ENCODE data around the gene LRRC46. TPM values are rescaled to one million over a fixed set of nuclear protein-coding genes. Genes with fewer than 3 reads are reported as not detected.

Gene LRRC46
- polyA plus RNA-seq, 3 donors, result 0.12 to 0.65 (median 0.22) TPM

- H3K27ac Mint-ChIP-seq, result no peak overlapping the region
These were observed 53.6 kb downstream of the LRRC46 start for GRCh38 chr17:47884905-47885730.

More at GRCh38 chr17:47884905-47885730, 53.6 kb downstream of the LRRC46 start:
- no peak overlapping the region for H3K4me3 ChIP-seq (replicated peaks in 1 of 3; ENCODE audit: low read depth in 2 of 3, low read length in 3 of 3)
- H3K36me3 ChIP-seq (replicated peaks in 1 of 2; ENCODE audit: control insufficient read depth in 1 of 2, insufficient read depth in 2 of 2, low read length in 2 of 2), result no peaks in the 10 kb centered on the region
- peaks cover 12 to 15% of the 10 kb centered on the region in 2 donors for H3K4me1 ChIP-seq (ENCODE audit: control insufficient read depth in 1 of 2, insufficient read depth in 2 of 2, low read length in 2 of 2)
- H3K27ac ChIP-seq (ENCODE audit: low read depth in 1 of 2, low read length in 2 of 2), result no peak overlapping the region
- no peaks in the 10 kb centered on the region for H3K9me3 ChIP-seq (replicated peaks in 1 of 2; ENCODE audit: control insufficient read depth in 1 of 2, insufficient read depth in 1 of 2, low read length in 2 of 2)
- no peak for TF ChIP-seq CTCF (IDR thresholded peaks at IDR 0.05)
- intact Hi-C loops (cut with micrococcal nuclease), result no loop called here
- DNase-seq, result no peak
- WGBS (ENCODE audit: insufficient coverage), result 87% methylated on average over 6 of the region's 11 CpGs
- H3K9me3 Mint-ChIP-seq, result no peaks in the 10 kb centered on the region
- H3K4me3 Mint-ChIP-seq, result no peak overlapping the region
- no peaks in the 10 kb centered on the region for H4K20me1 ChIP-seq (ENCODE audit: insufficient read depth, low read length)
- no peaks in the 10 kb centered on the region for H3K36me3 Mint-ChIP-seq
- H3K27me3 ChIP-seq (ENCODE audit: control insufficient read depth in 2 of 2, insufficient read depth in 2 of 2, low read length in 2 of 2), result no peaks in the 10 kb centered on the region
- H3K79me2 ChIP-seq (ENCODE audit: insufficient read depth, low read length), result no peaks in the 10 kb centered on the region
- H3K27me3 Mint-ChIP-seq (ENCODE audit: low read depth in 3 of 3), result peaks cover under 1 to 14% (median 7%) of the 10 kb centered on the region in 3 donors
- H2AFZ ChIP-seq (ENCODE audit: insufficient read depth, low read depth, low read length, poor library complexity, severe bottlenecking), result no peak overlapping the region
- H3K9ac ChIP-seq (ENCODE audit: insufficient read depth, low read length, poor library complexity, severe bottlenecking), result no peak overlapping the region
- H3K4me2 ChIP-seq (replicated peaks; ENCODE audit: extremely low read depth, low read length, poor library complexity, severe bottlenecking), result no peak overlapping the region
- H3K4me1 Mint-ChIP-seq, result peaks cover 16% of the 10 kb centered on the region

Other genes starting within 250 kb of the LRRC46 start
- 10 to 100 TPM in 2 of 3 donors, 1 to 10 TPM in 1; 5.8 to 83.3 (median 13.2) TPM for gene KPNB1, start 181.8 kb upstream of the LRRC46 start, polyA plus RNA-seq
- 1 to 10 TPM in 1 of 3 donors, under 1 TPM in 2; 0.22 to 7.7 (median 0.45) TPM for gene TBKBP1, start 137.5 kb upstream of the LRRC46 start, polyA plus RNA-seq
- under 1 TPM; 0.05 to 0.16 (median 0.13) TPM for gene TBX21, start 98.4 kb upstream of the LRRC46 start, polyA plus RNA-seq
- 10 to 100 TPM in 1 of 3 donors, 1 to 10 TPM in 2; 1.6 to 17.3 (median 1.6) TPM for gene OSBPL7, start 9.9 kb upstream of the LRRC46 start, polyA plus RNA-seq
- 10 to 100 TPM; 28.5 to 32.7 (median 32.6) TPM for gene MRPL10, start 129 bp upstream of the LRRC46 start, polyA plus RNA-seq
- gene SCRN2, start 9.6 kb downstream of the LRRC46 start, polyA plus RNA-seq, result 10 to 100 TPM; 13.2 to 45.1 (median 14.5) TPM
- under 1 TPM in 1 of 3 donors, not detected in 2; 0.06 TPM for gene SP6, start 19.5 kb downstream of the LRRC46 start, polyA plus RNA-seq
- 10 to 100 TPM in 1 of 3 donors, 1 to 10 TPM in 2; 3.1 to 26.7 (median 6.8) TPM for gene SP2, start 64.6 kb downstream of the LRRC46 start, polyA plus RNA-seq
- gene PNPO, start 109.9 kb downstream of the LRRC46 start, polyA plus RNA-seq, result 10 to 100 TPM; 13.2 to 34.2 (median 29.7) TPM
- gene PRR15L, start 126.2 kb downstream of the LRRC46 start, polyA plus RNA-seq, result not detected
- gene CDK5RAP3, start 139.4 kb downstream of the LRRC46 start, polyA plus RNA-seq, result 100 to 1,000 TPM in 1 of 3 donors, 10 to 100 TPM in 2; 86.1 to 782 (median 94.4) TPM
- 10 to 100 TPM in 1 of 3 donors, 1 to 10 TPM in 2; 4.2 to 12.2 (median 6.9) TPM for gene COPZ2, start 206.1 kb downstream of the LRRC46 start, polyA plus RNA-seq
- gene NFE2L1, start 216.7 kb downstream of the LRRC46 start, polyA plus RNA-seq, result 10 to 100 TPM in 1 of 3 donors, 1 to 10 TPM in 2; 2.8 to 27.0 (median 7.1) TPM